Inflammatory macrophage (primary cell): ENCODE data around the gene CFAP99.
"Not testable (repeated sequence)": the region's sequence is repeated elsewhere in the genome, so short reads cannot be mapped to it uniquely, and the experiment has no call there.

Experiments used
- DNase-seq, 2 donors: peaks; one replicate each; pipeline ENCODE4 v3.0.0-alpha.2; 2020 to 2022

The CFAP99 gene

DNA sequence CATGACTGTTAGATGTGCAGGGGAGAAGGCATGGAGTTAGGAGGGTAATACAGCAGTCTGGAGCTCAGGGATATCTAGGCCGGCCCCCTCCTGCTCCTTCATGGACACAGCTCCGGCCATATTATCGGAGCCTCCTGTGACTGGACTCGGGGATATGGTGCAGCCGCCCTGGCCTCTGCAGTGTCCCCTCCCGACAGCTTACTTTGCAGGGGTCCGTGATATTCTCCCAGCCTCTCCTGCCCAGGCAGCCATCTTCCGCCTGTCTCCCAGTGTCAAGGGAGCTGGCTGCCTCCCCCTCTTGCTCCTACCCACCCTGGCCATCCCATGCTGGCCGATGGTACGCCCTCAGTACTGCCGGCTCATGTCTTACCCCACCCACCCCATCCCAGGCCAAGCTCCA is 30.3 kb downstream of the CFAP99 start:
- DNase-seq: no peak

DNA sequence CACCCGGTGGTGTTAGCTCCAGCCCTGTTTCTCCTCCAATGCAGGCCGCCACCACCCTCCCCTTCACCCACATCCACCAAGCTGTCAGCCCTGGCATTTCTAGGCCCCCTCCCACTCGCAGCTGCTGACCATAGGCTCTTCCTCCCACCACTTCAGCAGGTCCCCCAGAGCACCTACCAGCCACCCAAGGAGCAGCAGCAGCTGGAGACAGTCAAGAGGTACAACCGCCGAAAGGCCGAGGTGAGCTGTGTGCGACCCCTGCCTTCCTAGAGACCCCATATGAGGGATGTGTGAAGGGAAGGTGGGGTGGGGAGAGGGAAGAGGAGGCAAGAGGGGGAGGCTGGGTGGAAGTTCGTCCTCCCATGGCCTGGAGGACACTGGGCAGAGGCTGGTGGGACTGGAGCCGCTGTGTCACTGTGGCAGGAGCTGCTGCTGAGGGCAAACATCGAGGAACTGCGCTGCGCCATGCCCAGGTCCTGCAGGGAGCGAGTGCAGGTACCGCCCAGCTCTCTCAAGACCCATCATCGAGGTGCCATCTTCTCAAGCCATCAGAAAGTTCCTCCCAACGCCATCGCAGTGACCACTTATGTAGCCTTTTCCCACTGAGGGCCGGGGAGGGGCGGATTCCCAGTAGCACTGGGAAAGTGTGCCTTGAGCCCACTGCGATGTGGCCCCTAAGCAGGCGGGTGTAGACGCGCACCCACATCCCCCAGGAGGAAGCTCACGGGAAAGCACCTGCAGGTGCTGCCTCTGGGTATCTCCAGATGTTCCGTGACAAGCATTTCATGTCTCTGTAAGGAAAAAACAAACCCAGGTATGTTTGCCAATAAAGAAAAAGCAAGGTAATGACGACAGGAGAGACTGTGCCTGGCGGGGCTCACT is 31.0 kb downstream of the CFAP99 start:
- DNase-seq: no peak

DNA sequence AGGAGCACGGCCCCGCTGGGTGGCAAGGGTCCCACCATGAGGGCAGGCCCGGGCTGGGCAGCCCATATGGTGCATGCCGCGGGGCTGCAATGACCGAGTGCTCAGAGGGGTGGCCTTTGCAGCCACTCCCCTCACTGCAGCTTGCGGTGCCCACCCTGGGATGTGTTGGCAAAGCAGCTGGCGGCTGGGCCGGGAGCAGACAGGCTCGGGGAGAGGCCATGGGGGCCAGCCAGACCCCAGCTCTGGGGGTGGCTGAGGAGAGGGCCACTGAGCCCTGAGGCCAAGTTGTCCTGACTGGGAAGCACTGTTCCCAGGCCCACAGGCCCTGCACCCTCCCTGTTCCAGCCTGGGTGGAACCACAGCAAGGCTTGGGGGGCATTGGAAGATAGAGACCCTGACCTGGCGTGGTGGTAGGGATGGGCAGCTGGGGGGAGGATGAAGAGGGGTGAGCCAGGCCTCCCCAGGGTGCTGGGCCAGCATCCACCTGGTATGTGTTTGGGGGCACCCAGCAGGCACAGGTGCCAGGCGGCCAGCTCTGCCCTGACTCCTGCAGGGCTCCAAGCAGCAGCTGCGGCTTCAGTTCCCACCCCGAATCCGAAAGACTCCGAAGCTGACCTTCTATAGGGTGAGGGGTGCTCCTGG is 31.8 kb downstream of the CFAP99 start:
- no peak for DNase-seq

DNA sequence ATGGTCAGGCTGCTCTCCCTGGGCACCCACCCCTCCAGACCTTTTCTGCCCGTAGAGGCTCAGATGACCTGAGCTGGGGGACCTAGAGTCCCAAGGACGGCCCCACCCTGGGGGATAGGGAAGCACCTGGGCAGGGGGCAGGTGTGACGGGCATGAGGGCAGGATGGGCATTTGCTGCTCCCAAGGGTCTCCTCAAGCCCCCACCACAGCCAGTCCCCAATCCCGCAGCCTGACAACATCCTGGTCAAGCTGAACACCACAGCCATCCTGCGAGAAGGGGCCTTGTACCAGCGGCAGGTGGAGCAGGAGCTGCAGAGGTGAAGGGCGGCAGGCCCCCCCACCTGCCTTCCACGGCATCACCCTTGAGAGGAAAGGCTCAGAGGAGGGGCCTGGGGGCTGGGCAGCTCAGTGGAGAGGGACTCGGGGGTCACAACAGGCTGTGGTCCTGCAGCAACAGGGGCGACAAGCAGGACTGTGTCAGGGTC is 32.3 kb downstream of the CFAP99 start:
- no peak for DNase-seq

DNA sequence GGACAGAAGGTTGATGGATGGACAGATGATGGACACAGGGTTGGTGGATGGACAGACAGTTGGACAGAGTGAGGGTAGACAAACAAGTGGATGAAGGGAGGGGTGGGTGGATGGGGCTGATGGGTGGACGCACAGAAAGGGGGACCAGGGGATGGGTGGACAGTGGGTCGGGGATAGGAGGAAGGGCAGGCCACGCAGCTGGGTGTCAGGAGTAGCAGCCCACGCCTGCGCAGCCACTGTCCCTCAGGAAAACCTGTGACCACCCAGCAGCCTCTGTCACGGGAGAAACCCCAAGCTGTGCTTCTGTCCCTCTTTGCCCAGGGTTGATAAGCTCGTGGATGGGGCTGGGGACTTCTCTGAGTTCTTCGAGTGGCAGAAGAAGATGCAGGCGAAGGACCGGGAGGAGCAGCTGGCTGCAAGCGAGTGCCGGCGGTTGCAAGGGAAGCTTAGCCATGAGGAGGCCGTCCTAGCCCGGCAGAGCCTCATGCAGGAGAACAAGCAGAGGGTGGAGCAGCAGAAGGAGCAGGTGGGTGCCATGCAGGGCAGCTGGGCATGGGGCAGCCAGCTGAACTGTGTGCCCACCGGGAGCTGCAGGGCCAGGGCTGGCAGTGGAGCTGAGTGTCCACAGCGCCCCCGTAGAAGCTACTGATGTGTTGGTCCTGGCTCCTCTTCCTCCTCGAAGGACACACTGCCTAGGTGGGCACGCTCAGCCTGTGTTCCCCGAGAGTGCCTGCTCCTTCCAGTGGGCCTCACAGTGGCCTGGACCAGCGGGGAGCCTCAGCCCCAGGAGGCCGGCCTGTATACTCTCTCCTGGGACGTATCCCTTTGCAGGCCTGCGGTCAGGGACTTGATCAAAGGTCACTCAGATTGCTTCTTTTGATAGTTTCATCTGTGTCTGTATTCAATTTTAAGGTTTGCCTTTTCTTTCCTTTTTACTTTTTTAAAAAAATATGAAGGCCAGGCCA is 33.3 kb downstream of the CFAP99 start:
- DNase-seq: no peak

DNA sequence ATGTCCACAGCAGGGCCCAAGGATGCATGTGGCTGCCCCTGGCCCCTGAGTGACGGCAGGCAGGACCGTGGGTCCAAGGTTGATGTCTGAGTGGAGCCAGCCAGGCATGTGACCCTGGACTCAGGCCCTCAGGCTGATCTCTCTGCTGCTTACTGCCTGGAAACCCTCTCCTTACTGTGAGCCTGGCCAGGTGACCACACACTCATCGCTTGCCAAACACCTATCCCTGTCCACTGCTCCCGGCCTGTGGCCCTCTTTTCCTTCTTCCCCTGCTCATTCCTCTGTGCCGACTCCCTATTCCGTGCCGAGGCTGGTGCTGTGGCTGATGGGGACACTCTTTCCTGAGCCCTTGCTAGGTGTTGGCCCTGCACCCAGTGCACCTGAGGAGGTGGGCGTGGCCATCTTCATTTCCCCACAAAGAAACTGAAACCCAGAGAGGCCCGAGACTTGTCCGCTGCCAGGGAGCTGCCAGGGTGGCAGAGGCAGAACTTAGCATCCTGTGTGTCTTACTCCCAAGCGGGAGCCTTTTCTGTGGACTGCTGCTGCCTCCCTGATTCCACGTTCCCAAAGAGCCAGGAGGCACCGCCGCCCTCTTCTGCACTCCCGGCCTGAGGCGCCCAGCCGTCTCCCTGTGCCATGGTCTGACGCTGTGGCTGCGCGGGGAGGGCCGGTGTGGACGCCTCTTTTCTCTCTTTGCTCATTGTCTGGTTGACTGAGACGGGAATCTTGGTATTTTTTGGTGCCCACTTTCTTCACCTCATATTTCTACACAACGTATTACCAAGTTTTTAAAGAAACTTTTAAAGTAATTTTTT is 38.9 kb downstream of the CFAP99 start:
- DNase-seq: no peak

DNA sequence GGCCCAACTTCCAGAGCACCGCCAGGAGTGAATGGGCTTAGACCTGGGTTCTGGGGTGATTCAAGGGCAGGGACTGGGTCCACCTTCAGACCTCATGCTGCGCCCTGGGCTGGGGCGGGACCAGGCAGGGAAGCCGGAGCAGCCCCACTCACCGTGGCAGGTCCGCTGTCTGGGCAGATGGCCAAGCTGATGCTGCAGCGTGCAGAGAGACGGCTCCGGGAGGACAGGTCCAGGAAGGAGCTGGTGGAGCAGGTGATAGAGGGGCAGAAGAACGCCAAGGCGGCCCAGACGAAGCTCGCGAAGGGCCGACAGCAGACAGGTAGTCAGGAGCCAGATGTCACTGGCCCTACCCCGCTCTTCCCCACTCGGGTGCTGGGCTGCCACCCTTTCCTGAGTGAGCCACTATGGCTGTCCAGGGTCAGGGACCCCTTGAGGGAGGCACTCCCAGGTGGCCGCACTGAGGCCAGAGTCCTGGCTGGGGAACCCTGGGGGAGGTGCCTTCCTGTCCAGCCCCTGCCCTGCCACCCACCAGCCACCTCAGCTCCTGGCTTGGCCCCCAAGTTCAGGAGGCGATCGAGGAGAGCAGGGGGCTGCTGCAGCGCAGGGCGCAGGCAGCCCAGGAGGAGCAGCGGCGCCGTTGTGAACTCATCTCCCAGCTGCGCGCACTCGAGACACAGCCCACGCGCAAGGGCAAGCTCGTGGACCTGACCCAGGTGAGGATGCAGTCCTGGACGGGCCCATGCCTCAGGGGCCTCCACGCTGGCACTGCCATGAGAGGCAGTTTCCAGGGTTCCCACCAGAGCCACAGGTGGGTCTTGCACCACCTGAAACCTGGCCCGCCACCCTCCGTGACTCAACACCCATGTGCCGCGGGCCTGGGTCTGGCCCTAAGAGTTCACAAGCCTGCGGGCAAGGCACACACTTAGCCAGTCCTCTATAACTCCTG is 40.1 kb downstream of the CFAP99 start:
- no peak for DNase-seq

DNA sequence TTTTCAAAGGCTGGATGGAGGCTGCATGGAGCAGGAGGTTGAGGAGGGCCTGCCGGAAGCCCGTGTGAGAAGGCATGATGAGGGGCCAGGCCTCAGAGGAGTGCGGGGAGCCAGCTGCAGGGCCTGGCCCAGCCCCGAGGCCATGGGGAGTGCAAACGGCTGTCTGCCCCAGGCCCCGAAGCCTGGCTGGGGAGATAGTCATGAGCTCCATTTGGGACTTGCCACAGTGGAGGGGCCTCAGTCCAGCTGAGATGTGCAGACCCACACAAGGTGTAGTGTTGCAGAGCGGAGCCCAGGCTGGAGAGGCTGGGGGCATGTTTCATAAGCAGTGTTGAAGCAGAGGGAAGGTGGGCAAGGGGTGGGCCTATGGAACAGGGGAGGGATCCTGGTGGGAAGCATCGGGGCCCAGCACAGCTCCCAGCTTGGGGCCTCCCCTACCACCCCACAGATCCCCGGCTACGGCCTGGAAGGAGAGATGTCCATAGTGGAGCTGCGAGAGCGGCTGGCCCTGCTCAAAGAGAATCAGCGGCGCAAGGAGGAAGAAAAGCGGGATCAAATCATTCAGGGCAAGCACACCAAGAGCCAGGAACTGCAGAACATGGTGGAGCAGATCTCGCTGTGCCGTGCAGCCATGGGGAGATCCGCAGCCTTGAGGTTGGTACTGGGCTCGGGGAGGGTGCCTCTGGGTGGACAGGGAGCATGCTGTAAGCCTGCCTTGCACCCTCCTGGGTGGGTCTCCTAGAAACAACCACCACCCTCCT is 41.0 kb downstream of the CFAP99 start:
- DNase-seq: no peak

DNA sequence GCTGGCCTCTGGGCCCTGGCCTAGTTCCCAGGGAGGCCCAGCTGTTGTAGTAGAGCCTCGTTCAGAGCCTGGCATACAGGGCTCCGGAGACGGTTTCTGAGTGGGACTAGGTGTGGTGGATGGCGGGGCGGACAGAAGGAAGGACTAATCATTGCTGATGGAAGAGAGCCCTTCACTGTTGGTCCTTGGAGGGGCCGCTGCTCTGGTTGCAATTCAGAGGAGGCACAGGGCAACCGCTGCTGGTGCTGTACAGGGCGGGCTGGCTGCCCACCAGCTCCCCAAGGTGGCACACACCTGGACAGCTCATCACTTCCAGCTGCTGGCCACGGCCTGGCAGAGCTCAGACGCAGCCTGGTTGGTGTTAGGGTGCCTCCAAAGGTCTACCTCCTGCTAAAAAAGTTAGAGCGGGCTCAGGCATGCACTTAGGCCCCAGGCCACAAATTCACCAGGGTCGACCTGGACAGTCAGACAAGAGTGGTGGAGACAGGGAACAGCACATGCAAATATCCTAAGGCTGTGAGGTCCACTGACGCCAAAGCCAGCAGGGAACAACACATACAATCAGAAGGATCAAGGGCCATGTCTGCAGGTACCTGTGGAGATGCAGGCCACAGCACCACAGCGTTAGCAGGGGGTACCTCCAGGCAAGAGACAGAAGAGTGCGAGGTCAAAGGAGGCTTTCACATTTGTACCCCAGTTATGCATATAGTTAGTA is 42.6 kb downstream of the CFAP99 start:
- DNase-seq: no peak

DNA sequence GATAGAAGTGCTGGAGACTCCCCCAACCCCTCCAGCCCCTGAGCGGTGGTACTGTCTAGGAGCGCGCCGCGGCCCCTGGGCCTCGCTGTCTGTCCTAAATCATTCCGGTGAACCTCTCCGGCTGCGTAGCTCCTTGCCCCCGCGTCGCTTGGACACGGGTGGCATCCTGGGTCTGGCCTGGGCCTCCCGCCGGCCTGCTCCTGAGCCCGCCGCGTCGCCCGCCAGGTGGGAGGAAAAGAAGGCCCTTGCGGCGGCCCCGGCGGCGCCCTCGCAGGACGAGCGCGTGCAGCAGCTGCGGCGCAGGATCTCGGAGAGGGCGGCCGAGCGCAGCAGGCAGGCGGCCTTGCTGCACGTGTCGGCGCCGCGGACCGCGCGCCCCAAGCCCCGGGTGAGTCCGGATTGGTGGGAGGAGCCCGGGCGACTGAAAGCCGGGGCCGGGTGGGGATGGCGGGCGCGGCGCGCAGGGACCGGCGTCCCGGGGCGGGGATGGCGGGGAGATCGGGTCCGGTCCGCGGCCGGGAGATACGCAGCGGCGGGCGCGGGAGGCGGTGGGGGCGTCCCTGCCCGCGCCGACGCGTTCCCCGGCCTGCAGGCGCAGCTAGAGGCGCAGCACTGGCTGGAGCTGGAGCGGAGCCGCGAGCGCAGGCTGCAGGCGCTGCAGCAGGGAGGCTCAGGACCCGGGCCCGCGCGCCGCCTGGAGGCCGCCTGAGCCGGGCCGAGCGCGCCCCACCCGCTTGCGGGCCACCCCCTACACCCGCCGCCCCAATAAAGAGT is 43.6 kb downstream of the CFAP99 start:
- peak; percentile 40 to 61 for DNase-seq

DNA sequence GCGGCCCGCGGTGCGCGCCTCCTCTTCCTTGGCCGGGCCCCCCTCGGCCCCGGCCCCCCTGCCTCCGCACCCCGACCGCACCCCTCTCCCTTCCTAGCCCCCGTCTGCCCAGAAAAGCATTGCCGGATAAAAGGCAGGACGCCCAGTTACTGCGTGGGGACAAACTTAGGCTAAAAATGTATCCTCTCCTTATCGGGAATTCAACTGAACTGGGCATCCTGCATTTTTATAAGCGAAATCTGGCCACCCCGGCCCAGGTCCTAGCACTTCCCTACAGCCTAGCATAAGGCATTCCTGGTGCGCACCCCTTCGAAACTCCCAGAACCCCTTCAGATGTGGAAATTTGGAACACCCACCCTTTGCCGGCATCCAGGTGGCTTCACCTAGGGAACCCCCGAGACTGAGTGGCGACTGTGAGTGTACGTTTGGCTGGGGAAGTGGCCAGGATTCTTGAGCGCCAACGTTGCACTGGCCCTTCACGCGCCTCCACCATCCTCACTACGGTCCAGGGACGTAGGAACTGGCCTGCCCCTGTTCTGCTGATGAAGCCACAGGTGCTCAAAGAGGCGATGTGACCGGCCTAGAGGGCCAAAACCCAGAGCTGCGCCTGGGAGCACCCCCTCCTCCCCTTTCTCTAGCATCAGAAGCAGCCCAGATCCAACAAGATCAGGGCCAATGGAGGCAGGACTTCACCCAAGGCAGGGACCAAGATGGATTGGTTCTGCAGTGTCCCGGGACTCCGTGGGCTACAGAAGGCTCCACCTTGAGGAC is 44.4 kb downstream of the CFAP99 start:
- DNase-seq: no peak

DNA sequence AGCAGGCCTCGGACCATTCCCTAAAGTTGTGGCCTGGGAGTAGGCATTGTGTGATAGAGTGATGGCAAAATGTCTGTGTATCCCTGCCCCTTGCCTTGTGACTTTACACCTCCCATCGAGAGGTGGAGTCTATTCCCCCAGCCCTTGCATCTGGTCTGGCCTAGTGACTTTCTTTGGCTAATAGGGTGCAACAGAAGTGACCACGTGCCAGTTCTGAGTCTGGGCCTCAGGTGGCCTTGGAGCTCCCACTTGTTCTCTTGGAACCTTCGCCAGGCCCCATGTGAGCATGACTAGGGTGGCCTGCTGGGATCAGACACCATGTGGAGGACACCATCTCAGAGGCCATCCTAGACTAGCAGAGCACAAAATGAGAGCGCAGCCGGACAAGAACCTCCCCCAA is 46.3 kb downstream of the CFAP99 start:
- DNase-seq: no peak

DNA sequence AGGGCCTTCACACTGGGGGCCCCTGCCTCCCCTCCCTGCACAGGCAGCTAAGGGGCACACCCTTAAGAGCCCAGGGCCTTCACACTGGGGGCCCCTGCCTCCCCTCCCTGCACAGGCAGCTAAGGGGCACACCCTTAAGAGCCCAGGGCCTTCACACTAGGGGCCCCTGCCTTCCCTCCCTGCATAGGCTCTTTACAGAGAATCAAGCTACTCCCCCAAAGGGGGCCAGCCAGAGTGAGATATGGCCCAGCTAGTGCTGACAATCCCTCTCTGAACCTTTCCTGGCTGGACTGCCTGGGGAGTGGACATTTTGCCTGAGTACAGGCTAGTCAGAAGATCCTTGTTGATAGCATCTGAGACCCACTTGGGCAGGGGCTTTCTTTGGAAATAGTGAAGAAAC is 46.8 kb downstream of the CFAP99 start:
- not testable (repeated sequence) for DNase-seq

DNA sequence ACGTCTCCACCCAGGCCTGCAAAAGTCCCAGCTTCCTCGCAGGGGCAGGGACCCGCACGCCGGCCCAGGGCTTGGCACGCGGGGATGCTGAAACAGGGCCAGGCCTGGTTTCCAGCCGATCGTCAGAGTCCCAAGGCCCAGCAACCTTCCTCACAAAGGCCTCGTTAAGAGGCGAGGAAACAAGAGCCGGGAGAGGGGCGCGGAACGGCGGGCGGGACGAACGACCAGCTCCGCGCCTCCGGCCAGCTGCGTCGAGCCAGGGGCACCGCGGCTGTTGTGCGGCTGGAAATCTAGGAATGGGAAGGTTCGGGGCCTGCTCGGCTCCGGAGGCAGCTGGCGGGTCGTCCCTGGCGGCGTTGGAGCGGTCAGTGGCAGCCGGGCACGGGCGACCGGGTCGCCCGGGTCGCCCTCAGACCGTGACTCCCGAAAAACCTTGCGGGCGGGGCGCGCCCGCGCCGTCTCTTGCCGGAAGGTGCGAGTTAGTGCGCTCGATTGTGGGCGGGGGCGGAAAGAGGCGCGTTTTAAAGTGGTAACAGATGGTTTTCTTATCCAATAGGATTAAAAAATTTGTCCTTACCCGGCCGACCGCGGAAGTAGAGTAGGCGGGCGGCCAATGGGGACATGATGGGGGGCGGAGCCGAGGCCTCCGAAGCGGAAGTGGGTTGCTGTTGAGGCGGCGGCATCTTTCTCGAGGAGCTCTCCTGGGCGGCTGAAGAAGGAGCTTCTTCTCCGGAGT is 49.9 kb downstream of the CFAP99 start, which contains the start of gene RNF4:
Gene RNF4, plus strand, starts transcription at position 651 of the 736 bp plus-strand sequence. CDS start 21,388 bp downstream, outside the sequence.
- peak; percentile 98 for DNase-seq

DNA sequence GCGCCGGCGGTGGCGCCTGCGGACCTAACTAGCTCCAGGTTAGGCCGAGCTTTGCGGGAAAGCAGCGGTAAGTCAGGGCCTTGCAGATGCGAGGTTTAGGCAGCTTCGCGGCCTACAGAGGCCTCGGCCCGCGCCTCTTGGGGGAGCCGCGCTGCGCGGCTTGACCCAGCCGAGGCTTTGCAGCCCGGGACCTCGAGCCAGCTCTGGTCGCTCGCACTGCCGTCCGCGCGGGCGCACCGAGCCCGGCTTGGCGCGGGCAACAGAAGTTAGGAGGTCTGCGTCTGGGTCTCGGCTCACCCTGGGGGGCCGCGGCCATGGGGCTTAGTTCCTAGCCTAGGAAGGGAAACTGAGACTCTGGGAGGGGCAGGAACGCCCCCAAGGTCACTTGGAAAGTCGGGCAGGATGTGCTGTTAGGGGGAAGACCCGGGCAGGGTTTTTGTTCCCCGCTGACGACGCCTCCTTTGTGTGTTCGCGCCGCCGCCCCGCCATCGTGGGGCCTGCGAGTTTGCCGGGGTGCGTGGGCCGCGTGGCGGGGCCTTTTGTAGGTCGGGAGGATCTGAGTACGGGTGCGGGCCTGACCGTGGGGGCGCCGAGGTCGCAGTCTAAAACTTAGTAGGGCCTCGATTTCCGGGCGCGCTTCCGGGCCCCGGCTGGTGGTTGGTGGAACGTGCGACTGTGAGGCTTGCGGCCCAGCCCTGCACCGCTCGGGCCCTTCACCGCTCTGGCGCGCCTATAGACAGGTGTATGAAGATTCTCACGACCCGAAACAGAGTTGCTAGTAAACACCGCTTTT is 50.6 kb downstream of the CFAP99 start:
- DNase-seq: peak; percentile 17 to 57

DNA sequence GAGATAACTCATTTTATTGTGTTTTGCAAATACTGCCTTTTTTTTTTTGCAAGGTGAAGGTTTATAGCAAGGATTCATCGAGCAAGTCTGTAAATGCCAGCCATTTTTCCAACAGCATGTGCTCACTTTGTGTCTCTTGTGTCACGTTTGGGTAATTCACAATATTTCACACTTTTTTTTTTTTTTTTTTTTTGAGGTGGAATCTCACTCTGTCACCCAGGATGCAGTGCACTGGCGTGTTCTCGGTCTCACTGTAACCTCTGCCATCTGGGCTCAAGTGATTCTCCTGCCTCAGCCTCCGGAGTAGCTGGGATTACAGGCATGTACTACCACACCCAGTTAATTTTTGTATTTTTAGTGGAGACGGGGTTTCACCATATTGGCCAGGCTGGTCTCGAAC is 52.0 kb downstream of the CFAP99 start:
- DNase-seq: no peak
